C4-2B (cell line): Measurements from ENCODE around the gene LAIR2.

ENCODE experiments used
- CTCF ChIP-seq: fragments of 450-650 bp; conservative IDR thresholded peaks from 2 replicates; pipeline ENCODE4 v1.5.1; 2017; ENCODE audit warnings: mild to moderate bottlenecking
- ZFX ChIP-seq: fragments of 450-650 bp; IDR thresholded peaks from 2 replicates; pipeline ENCODE4 v1.6.1; 2017

GRCh38 chr19:54492568-54492967, 10.1 kb upstream of the LAIR2 start:
- TF ChIP-seq CTCF (no peak), ZFX (no peak)
